ENCODE results near the gene GMEB2. TPM values are rescaled to one million over a fixed set of nuclear protein-coding genes. Genes with fewer than 3 reads are reported as not detected.
"Not testable (repeated sequence)": the region's sequence is repeated elsewhere in the genome, so short reads cannot be mapped to it uniquely, and the experiment has no call there.

Gene GMEB2
- total and polyA plus RNA-seq, 10 of the 15 experiments (the other 5 are each of a cell fraction or from before 2014, with no cell fraction given): 0.08 to 15.1 (median 6.9) TPM

GRCh38 chr20:63613863-63614594 is 12.9 kb downstream of the GMEB2 start:
- SMC1A ChIA-PET (ENCODE audit: uncharacterized antibody, unreplicated experiment); H2AFZ ChIP-seq (ENCODE audit: control insufficient read depth, low read depth, low read length); H3K27me3 ChIP-seq (replicated peaks in 1 of 2; ENCODE audit: control insufficient read depth in 2 of 2, insufficient read depth in 2 of 2, low read length in 1 of 2); H3K9me3 ChIP-seq (replicated peaks; ENCODE audit: control insufficient read depth, insufficient read depth, low read length); FAIRE-seq; POLR2A ChIA-PET; RAD21 ChIA-PET (ENCODE audit: unreplicated experiment); H3K9ac ChIP-seq (ENCODE audit: control insufficient read depth, insufficient read depth, low read length); H3K4me2 ChIP-seq (ENCODE audit: control insufficient read depth, insufficient read depth); H3K27ac ChIP-seq (ENCODE audit: control insufficient read depth, insufficient read depth); H3K4me3 ChIP-seq; ATAC-seq; intact Hi-C loops (cut with micrococcal nuclease; ENCODE audit: unreplicated experiment); H4K20me1 ChIP-seq (ENCODE audit: control insufficient read depth, insufficient read depth); H3K4me1 ChIP-seq (ENCODE audit: control insufficient read depth, insufficient read depth, low read length); H3K79me2 ChIP-seq (ENCODE audit: control insufficient read depth, insufficient read depth, low read length); DNase-seq (ENCODE audit: low read depth, low spot score); in situ Hi-C loops (cut with MboI); BruUV-seq (replicated peaks): not testable (repeated sequence)
- CTCF ChIA-PET: interaction anchor here (3.7 kb wide), 1 partner anchor 28 kb away, joined by 16 read pairs; no protein-coding TSS in a partner anchor
- WGBS (ENCODE audit: insufficient coverage, insufficient replicate concordance, low lambda C conversion rate, missing lambda C conversion rate): 90% methylated on average over 17 of the region's 18 CpGs
- peaks cover 12 to 16% of the 10 kb centered on the region in 2 experiments for H3K36me3 ChIP-seq (ENCODE audit: control insufficient read depth in 2 of 2, insufficient read depth in 2 of 2, low read length in 1 of 2)
- TF ChIP-seq, protein P1, sequence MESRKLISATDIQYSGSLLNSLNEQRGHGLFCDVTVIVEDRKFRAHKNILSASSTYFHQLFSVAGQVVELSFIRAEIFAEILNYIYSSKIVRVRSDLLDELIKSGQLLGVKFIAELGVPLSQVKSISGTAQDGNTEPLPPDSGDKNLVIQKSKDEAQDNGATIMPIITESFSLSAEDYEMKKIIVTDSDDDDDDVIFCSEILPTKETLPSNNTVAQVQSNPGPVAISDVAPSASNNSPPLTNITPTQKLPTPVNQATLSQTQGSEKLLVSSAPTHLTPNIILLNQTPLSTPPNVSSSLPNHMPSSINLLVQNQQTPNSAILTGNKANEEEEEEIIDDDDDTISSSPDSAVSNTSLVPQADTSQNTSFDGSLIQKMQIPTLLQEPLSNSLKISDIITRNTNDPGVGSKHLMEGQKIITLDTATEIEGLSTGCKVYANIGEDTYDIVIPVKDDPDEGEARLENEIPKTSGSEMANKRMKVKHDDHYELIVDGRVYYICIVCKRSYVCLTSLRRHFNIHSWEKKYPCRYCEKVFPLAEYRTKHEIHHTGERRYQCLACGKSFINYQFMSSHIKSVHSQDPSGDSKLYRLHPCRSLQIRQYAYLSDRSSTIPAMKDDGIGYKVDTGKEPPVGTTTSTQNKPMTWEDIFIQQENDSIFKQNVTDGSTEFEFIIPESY (IDR thresholded peaks at IDR 0.05): peak; percentile 45; the same call in 1 of the 2 replicates

GRCh38 chr20:63612276-63612931 is 14.5 kb downstream of the GMEB2 start:
- Histone ChIP-seq H3K9ac (ENCODE audit: control insufficient read depth, insufficient read depth, low read length) (no peak overlapping the region), H3K4me2 (ENCODE audit: control insufficient read depth, insufficient read depth) (no peak overlapping the region), H3K4me1 (ENCODE audit: control insufficient read depth, insufficient read depth, low read length) (peaks cover 5% of the 10 kb centered on the region), H2AFZ (ENCODE audit: control insufficient read depth, low read depth, low read length) (no peak overlapping the region), H3K27me3 (replicated peaks in 1 of 2; ENCODE audit: control insufficient read depth in 2 of 2, insufficient read depth in 2 of 2, low read length in 1 of 2) (no peaks in the 10 kb centered on the region), H3K4me3 (no peak overlapping the region), H3K36me3 (ENCODE audit: control insufficient read depth in 2 of 2, insufficient read depth in 2 of 2, low read length in 1 of 2) (peaks cover 3 to 8% of the 10 kb centered on the region in 2 experiments; a peak in 3 of 4 replicates), H3K27ac (ENCODE audit: control insufficient read depth, insufficient read depth) (no peak overlapping the region), H3K9me3 (replicated peaks; ENCODE audit: control insufficient read depth, insufficient read depth, low read length) (no peaks in the 10 kb centered on the region), H3K79me2 (ENCODE audit: control insufficient read depth, insufficient read depth, low read length) (peaks cover 1% of the 10 kb centered on the region), H4K20me1 (ENCODE audit: control insufficient read depth, insufficient read depth) (no peaks in the 10 kb centered on the region)
- intact Hi-C loops (cut with micrococcal nuclease; ENCODE audit: unreplicated experiment): no loop called here
- in situ Hi-C loops (cut with MboI): no loop called here
- ATAC-seq: no peak
- TF ChIP-seq POU2F2 (IDR thresholded peaks at IDR 0.05; ENCODE audit: borderline replicate concordance, low read depth, low read length): no peak
- TF ChIP-seq ATF3 (IDR thresholded peaks at IDR 0.05; ENCODE audit: borderline replicate concordance, extremely low read depth, low read depth, low read length): no peak
- no peak for TF ChIP-seq DPF2 (IDR thresholded peaks at IDR 0.05)
- TF ChIP-seq POLR2A (IDR thresholded peaks at IDR 0.05; ENCODE audit: low read depth, low read length): 0 out of 2 replicates have a peak, but pooled peaks have one; percentile 29
- WGBS (ENCODE audit: insufficient coverage, insufficient replicate concordance, low lambda C conversion rate, missing lambda C conversion rate): 87% methylated on average over 20 of the region's 20 CpGs
- no peak for DNase-seq (ENCODE audit: low read depth, low spot score)
- SMC1A ChIA-PET (ENCODE audit: uncharacterized antibody, unreplicated experiment): interaction anchor here (1.3 kb wide), 1 partner anchor 30 kb away, joined by 5 read pairs; no protein-coding TSS in a partner anchor
- no TSS peak for BruUV-seq (replicated peaks)
- RAD21 ChIA-PET (ENCODE audit: unreplicated experiment): interaction anchor here (0.9 kb wide), 1 partner anchor 29 kb away, joined by 3 read pairs; no protein-coding TSS in a partner anchor
- POLR2A ChIA-PET: interaction anchor here (0.5 to 1.4 kb wide), 2 partner anchors 30 to 37 kb away, joined by 3 read pairs; no protein-coding TSS in a partner anchor
- CTCF ChIA-PET: no interaction called here
- no peak for FAIRE-seq
